Measurements from ENCODE around the gene ADGRV1.

DNA sequence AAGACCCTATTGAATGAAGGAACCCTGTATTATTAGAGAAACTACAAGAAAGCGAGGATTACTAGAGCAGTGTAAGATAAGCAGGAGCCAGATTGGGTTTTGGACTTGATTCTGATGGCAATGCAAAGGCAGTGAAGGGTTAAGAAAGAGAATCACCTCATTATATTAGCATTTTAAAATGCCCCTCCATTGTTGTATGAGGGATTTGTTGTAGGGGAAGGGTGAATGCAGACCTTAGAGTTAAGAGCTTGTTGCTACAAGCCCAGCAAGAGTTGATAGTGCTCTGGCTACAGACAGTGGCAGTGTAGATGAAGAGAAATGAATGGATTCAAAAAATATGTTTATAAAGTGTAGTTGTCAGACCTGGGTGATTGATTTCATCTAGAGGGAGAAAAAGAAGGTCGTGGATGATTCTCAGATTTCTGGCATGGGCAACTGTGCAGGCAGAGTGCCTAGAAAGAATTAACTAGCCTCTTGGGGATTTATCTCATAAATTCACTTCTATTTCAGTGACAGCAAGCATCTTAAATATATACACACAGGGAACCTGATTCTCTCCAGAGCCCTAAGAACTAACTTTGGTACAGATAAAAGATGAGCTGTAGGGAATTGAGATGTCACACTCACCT is 479.7 kb downstream of the ADGRV1 start:
- TF ChIP-seq POLR2A (IDR thresholded peaks at IDR 0.05), result peak in 1 of 2 donors; percentile 38
- TF ChIP-seq CTCF (IDR thresholded peaks at IDR 0.05), result no peak
